Activated CD8-positive, alpha-beta memory T cell treated with anti-CD3 and anti-CD28 coated beads, Interleukin-2, amount 50 U/mL, for 1 hour (primary cell): ENCODE measurements around the gene MTARC2.
"Not testable (repeated sequence)": the region's sequence is repeated elsewhere in the genome, so short reads cannot be mapped to it uniquely, and the experiment has no call there.

ENCODE experiments used
- DNase-seq: peaks from one replicate; pipeline ENCODE4 v3.0.0-alpha.2; 2020; ENCODE audit errors: extremely low read depth

The MTARC2 gene

DNA sequence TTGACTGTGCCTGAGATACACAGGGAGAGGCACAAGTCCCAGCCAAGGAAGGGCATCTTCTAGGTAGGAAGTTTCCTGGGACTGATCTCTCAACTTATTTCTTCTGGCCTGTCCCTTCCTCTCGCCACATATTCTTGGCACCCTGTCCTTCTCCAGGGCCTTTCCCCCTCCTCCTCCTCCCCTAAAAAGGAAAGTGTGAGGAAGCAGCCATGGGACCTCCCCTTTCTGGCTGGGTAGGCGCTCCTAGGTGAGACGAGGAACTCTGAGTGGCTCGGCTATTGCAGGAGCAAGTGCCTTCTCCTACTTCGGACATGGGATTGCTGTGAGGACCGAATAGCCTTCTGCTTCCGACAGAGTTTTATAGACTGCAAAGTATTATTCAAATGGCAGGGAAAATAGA, 15.5 kb upstream of the MTARC2 start:
- DNase-seq = no peak

DNA sequence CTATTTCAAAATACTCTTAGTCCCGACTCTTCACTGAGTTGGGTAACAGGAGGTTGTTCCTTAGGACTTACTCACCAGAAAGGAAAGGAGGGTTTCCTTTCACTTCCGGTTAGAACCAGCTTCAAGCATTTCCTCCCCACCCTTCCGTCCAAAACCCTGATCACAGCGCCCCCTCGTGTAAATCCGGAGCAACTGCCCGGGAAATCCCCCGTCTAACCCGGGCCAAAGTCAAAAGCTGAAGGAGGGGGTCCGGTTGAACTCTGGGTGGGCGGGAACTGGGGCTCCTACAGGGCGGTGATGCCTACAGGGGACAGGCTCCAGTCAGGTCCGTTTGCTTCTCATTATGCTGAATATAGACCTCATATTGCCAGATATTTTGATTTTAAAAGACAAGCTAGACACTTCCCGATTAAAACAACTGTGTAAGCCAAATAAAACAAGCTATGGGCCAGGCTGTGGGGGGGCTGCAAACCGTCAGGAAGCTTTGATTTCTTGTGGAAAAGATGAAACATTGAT, 15.0 kb upstream of the MTARC2 start:
- peak; percentile 36 for DNase-seq

DNA sequence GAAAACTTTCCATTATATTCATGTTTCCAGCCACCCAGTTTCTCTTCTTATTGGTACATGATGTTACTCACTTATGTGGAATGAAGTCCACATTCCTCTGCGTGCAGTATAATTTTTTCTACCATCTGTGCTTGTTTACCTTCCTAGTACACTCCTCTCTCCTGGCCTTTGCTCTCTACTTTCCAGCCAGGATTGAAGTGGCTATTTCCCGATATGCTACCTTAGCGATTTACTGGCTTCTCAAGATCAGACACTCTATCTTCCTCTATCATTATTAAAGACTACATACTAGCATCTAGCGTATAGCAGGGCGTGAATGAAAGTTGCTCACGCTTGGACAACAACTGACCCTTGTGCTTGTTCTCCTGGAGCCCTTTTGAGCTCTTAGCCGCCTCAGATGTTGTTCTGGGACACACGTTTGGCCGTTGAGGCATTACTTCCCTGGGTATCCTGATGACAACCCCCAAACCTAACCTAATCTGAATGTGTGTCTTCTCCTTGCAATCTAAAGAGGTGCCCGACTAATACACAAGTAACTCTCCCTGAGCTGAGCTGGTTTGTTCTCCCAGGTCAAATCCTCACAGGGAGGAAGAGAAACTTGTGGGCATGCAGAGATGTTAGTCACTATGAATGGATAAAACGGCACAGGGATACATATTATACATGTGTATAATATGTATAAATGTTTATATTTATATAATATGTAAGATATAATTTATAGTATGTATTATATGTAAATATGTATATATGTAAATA, 13.4 kb upstream of the MTARC2 start:
- DNase-seq = no peak

DNA sequence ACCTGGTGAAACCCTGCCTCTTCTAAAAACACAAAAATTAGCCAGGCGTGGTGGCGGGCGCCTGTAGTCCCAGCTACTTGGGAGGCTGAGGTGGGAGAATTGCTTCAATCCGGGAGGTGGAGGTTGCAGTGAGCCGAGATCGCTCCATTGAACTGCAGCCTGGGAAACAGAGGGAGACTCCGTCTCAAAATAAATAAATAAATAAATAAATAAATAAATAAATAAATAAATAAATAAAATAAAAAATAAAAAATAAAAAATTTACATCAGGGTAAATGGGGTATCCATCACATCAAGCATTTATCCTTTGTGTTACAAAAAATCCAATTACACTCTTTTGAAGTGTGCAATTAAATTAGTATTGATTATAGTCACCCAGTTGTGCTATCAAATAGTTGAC, 11.8 kb upstream of the MTARC2 start:
- DNase-seq = not testable (repeated sequence)

DNA sequence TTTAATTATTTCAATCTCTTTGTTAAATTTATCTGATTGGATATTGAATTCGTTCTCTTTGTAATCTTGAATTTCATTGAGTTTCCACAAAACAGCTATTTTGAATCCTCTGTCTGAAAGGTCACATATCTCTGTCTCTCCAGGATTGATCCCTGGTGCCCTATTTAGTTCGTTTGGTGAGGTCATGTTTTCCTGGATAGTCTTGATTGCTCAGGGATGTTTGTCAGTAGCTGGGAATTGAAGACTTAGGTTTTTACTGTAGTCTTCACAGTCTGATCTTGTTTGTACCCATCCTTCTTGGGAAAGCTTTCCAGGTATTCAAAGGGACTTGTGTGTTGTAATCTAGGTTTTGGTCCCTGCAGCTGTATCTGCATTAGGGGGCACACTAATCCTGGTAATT, 6.8 kb upstream of the MTARC2 start:
- no peak for DNase-seq

DNA sequence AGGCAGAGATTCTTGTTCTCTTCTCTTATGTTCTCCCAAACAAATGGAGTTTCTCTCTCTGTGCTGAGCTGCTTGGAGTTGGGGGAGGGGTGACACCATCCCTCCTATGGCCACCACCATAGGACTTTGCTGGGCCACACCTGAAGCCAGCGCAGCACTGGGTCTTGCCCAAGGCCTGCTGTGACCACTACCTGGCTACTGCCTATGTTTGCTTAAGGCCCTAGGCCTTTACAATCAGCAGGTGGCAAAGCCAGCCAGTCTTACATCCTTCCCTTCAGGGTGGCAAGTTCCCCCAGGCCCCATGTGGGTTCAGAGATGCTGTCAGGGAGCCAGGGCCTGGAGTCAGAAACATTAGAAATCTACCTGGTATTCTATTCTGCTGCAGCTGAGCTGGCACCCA, 6.3 kb upstream of the MTARC2 start:
- DNase-seq = no peak

DNA sequence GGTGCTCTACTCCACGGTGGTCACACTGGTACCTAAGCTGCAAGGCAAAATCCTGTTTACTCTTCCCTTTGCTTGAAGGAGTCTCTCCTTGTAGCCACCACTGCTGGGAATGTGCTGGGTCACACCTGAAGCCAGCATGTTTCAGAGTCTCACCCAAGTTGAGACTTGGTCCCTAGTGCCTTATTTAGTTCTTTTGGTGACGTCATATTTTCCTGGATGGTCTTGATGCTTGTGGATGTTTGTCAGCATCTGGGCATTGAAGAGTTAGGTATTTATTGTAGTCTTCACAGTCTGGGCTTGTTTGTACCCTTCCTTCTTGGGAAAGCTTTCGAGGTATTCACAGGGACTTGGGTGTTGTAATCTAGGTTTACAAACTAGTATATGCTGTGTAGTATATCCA, 5.6 kb upstream of the MTARC2 start:
- DNase-seq = no peak

DNA sequence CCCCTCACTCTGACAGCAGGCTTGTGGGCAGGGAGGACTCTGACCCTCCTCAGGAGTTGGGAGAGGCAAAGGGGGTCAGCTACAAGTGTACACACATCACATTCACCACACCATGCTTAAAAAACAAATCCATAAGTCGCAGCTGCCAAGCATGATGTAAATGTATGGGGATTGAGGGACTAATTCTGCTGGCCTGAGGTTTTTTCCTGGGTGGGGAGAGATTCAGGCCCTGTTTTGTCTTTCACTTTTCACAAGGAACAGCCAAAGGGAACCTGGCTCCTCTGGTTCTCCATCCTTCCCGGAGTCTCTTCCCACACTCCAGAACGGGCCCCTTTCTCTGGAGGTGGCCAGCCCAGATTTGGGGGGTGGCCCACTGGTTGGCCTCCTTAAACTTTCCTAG, 1.3 kb upstream of the MTARC2 start:
- DNase-seq = no peak

GRCh38 chr1:220747437-220748088, 559 bp upstream of the MTARC2 start:
- DNase-seq = no peak

DNA sequence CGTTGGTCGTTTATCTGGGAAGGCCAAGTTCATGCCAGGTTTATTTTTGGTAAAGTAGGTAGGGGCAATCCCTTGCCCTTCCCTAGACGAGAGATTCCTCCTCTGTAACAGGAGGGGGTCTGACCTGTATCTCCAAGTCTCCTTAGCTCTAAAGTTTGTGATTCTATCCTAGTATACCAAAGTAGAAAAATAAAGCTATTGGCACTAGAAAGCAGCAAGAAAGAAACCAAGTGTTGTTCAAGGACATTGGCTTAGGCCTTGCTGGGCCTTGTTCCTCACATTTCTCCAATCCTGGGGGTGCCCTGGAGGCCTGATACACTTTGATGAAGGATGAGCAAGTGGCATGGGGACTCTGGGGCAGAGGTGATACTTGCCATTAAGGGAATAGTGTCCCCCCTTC, 814 bp downstream of the MTARC2 start:
- DNase-seq = no peak

DNA sequence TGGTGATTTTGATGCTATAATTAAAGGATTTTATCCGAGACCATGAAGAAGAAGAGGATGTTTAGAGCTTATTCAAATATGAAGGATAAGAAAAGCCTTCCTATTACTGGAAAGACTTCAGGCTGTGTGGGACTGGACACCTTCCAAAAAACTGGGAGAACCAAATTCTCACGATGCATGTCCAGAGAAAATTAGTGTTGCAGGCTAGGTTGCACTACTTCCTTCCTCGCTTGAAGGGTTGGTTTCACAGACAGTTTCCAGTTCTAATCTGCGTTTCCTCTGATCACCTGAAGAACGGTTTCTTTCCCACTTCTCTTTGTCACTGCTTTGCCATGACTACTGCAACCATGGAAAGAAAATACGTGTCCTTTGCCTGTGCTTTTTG, 2.0 kb downstream of the MTARC2 start:
- no peak for DNase-seq

DNA sequence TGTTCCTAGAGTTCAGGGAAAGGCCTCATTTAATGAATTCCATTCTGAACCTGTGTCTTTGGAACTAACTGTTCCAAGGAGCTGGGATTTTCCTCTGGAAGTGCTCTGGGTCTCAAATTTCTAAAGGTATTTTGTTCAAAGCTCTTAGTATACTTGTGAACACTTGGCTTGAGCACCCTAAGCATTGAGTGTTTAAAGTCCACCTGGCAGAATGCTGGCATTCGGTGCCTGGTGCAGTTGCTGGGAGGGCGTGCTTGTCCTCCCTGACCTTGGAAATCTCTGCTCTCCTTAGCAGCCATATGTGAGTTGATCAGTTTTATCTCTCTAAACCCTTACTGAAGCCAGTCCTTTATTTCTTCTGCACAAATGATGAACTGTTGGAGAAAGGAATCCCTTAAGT, 3.0 kb downstream of the MTARC2 start:
- DNase-seq = no peak

DNA sequence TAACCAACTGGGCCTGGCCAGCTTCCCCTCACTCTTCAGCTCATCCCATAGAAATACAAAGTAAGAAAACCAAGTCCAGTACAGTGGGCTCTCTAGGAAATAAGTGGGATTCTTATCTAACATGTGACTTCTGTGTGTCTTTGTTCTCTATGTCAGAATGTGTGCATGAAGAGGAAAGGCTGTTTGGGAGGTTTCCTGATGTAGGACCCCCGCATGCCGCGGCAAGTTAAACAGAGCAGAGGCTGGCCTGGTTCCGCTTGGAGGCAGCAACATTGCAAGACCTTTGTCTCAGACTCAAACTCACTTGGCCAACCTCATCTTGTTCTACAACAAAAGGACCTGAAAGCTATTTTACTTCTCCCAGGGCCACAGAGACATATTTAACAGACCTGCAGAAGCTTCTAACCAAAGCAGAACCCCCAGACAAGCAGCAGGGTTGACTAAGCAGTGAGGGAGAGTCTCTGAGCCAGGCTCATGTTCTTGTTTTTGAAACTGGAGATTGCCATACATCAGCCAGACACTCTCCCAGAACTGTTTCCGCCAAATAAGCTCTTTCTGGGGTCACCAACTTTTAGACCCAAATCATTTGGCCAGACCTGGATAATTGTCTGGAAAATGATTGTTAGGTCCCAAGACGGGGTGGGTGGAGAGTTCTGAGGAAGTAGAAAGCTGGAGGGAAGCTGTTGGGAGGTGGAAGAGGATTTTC, 6.2 kb downstream of the MTARC2 start:
- DNase-seq = no peak

GRCh38 chr1:220754918-220755295, 6.8 kb downstream of the MTARC2 start:
- no peak for DNase-seq

DNA sequence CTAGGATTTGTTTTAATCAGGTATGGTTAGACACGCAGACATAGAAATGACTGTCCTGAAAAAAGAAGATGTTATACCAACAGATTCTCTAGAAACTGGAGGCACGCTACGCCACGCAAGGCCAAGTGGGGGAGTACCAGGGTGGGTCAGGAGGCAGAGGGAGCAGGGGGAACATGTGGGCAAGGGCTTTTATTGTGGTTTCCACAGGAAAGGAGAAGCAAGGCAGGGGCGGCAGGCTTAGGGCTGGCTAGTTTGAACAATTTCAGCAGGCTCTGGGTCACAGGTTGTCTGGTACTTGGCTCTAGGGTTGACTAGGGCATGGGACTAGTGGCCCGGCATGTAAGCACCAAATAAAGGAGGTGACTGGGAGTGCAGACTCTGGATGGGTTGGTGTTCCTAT, 7.2 kb downstream of the MTARC2 start:
- DNase-seq = no peak

DNA sequence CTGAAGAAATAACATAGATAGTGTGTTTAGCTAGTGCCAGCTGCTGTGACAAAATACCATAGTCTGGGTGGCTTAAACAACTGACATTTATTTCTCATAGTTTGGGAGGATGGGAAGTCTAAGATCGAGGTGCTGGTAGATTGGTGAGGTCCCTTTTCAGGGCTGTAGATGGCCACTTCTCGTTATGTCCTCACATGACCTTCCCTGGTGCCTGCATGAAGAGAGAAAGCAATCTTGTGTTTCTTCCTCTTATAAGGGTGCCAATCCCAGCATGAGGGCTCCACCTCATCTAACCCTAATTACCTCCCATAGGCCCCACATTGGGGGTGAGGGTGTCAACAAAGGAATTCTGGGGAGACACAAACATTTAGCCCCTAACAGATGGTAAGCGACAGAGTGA, 9.3 kb downstream of the MTARC2 start:
- no peak for DNase-seq

DNA sequence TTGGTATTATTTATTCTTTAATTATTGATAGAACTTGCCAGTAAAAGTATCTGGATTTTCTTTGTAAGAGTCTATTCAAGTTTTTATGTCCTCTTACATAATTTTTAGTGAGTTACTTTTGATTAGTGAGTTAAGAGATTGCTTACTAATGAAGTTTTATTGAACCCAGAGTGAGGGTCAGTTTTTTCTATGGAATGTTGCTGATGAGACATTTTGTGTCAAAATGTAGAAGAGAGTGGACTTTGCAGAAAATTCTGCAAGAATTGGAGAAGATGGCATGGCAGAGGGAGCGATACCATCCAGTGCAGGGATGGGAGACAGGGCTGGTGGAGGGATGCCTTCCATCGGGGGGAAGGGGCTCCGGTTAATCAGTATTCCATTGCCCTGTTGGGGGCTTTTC, 11.0 kb downstream of the MTARC2 start:
- DNase-seq = no peak

DNA sequence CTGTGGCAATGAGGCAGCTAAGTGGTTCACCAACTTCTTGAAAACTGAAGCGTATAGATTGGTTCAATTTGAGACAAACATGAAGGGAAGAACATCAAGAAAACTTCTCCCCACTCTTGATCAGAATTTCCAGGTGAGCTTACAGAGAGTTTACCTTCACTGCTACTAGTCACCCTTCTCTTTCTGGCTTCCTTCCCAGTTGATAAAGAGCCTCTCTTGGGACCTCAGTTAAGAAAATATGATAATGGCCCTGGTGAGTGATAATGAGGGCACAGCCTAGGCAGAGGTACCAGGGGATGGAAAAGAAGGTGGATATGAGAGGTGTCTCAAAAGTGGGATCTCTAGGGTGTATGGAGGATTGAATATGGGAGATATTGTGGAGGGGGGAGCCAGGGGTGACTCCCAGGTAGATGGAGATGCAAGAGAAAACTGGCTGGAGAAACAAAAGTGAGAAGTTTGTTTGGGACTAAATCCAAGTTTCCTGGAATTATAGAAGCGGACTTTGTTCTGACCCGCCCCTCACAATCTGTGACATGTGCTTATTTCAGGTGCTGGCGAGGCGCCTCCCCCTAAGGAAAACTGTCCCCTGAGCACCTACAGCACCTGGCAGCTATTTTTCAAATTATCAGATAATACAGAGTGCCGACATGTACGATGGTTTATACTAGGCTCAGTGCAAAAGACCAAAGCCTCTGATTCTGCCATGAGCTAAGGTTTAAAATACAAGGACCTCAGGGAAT, 13.7 kb downstream of the MTARC2 start:
- DNase-seq = no peak

DNA sequence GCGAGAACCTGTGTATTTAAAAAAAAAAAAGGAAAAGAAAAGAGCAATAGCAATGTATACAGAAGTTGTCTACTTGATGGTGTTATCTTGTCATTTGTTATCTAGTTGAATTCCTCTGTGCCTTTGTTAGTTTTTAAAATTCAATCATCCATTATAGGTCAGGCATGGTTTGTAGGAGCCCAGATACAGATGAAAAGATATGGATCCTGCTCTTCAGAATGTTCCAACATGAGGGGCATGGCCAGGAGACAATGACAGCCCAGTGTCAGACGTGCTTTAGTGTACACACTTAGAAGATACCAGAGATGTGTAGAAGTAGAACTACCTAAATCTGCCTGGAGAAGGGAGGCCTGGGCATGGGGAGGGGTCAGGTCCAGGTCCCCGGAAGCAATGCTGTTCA, 16.6 kb downstream of the MTARC2 start:
- no peak for DNase-seq

DNA sequence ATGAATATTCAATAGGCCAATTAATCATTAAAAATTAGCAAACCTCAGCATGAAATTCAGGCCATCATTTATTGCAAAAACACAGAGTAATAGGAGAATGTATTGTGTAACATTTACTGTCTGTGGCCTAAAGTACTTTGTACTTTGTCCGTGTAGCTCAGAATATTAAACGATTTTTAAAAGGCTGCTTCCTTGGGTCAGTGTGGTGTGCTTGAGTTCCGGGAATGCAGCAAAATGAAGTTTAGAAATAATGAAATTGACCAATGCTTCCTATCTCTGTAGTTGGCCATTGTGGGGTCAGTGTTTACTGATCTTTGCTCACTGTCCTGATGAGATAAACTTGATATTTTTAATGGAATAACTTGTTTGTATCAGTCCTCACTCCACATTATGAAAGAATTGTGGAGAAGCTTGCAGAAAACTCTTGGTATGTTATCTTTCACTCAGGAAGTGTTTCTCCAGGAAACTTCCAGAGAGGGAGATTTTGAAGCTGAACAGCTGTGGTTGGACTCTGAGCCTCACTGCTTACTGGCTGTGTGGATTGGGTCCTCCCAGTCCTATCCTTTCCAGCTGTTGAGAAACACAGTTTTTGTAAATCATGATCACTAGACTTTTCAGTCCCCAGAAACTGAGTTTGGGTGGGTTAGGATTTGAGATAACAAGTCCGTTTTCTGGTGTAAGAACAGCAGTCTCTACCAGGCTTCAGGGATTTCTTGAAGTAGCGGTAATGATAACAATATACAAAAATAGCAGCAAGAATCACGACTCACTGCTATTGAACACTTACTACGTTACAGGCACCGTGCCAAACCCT, 19.4 kb downstream of the MTARC2 start:
- DNase-seq = no peak

DNA sequence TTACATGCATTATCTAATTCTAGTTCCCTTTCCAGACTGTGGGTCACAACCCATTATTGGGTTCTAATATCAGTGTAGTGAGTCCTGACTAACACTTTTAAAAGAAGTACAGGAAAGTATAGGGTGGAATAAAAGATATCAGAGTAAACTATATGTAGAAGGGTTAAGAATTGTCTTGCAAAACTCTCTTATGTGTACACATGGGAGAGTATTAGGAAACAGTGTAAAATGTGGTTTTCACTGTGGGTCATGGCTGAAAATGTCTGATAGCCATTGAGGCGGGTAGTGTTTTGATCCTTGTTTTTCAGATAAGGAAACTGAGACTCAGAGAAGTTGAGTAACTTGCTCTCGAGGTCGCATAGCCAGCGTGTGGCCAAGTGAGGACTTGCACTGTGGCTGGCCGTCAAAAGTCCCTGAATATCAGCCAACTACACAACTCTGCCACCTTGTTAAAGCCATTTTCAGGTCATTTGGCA, 20.0 kb downstream of the MTARC2 start:
- no peak for DNase-seq
